HG02885 (cell line): Measurements from ENCODE around the gene OTOG.

Experiments
- ATAC-seq: cut with Tn5 transposase; IDR thresholded peaks from one replicate; pipeline ENCODE4 v1.9.1; 2021; ENCODE audit warnings: mild to moderate bottlenecking; ENCODE audit not compliant: unreplicated experiment, poor library complexity

Gene OTOG

DNA sequence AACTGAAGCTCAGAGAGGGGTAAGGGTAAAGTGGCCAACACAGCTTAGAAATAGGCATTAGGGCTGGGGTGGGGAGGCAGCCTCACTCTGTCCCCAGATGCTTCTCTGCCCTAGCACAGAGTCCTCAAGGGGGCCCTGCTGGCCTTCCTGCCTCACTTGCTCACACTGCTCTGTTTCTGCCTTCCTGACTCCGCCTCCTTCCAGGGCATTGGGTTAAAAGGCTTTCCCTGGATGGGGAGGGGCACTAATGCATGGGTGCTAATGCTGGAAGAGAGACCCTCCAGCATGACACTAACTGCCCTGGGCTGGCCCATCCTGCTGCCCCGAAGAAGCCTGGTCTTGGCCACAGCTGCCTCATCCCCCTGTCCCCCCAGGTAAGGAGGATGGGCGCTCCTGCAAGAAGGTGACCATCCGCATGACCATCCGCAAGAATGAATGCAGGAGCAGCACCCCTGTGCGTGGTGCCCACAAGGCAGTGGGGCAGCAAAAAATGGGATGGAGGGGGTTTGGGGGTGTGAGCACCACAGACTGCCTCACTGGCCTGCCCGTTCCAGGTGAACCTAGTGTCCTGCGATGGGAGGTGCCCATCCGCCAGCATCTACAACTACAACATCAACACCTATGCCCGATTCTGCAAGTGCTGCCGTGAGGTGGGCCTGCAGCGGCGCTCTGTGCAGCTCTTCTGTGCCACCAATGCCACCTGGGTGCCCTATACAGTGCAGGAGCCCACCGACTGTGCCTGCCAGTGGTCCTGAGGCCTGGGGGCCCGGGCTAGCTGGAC is 98.3 kb downstream of the OTOG start:
- ATAC-seq: no peak

GRCh38 chr11:17646451-17647145 is 99.5 kb downstream of the OTOG start:
- no peak for ATAC-seq

DNA sequence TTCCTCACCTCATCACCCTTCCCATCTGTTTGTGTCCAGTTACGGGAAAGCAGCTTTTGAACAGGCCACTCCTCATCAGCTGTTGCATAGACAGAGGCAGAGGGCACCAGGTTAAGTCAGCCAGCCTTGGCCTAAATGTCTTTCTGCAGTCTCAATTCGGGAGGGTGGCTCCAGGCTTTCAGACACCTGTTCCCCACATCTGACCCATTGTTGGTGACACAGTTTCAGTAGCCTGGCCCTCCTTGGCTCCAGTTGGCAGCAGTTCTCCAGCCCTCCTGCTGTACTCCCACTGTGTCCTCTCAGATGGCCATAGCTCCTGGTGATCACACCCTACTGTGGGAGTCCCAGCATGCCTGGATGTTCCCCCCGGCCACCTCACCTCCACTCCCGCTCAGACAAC is 101.5 kb downstream of the OTOG start:
- no peak for ATAC-seq

- ATAC-seq: no peak
Measured at GRCh38 chr11:17649261-17649660, 102.2 kb downstream of the OTOG start.

DNA sequence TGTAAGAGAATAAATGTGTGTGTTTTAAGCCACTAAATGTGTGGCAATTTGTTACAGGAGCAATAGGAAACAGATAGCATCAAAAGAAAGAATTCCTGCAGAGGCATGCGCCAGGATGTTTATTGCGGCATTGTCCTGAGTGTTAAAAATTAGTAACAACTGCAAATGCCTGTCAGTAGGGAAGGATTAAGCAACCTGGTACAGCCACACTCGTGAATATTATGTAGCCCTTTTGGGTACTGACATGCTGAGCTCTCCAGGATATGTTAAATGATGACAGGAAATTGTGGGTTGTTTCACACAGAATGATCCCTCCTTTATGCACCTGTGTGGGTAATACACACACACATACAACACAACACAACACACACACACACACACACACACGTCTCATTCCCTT is 102.6 kb downstream of the OTOG start:
- ATAC-seq: no peak

- no peak for ATAC-seq
Measured at GRCh38 chr11:17650127-17650911, 103.3 kb downstream of the OTOG start.

DNA sequence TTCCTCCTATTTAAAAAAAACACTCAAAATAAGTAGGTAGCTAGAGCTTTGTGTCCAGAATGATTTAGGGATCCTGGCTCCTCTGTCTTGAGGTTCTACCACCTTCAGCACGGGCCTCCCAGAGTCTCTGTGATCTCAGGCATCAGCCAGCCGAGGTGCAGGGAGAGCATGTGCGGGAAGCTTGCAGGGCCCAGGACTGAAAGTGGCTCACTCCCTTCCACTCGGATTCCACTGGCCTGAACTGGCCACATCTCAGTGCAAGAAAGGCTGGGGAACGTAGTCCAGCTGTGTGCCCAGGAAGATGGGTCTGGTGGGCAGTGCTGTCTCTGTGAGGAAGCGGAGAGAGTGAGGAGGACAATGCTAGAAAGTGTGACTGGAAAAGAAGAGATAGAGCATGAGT is 104.0 kb downstream of the OTOG start:
- ATAC-seq: no peak

GRCh38 chr11:17651681-17652080 is 104.6 kb downstream of the OTOG start:
- no peak for ATAC-seq

DNA sequence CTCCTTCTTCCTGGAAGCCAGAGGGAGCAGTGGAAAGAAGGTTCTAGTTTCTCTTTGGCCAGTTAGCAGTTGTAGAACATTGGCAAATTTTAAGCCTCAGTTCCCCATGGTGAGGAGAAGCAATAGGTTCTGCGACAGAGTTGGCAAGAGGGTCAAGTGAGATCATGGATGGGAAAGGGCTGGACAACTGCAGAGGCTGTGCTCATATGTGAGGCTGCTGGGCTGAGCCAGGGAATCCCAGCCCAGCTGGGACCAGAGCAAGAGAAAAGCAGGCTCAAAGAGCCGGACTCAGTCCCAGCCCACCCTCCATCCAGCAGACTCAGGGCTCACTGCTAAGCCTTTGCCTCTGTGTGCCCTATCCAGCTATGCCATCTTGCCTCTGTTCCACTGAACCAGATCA is 105.5 kb downstream of the OTOG start:
- ATAC-seq: no peak

DNA sequence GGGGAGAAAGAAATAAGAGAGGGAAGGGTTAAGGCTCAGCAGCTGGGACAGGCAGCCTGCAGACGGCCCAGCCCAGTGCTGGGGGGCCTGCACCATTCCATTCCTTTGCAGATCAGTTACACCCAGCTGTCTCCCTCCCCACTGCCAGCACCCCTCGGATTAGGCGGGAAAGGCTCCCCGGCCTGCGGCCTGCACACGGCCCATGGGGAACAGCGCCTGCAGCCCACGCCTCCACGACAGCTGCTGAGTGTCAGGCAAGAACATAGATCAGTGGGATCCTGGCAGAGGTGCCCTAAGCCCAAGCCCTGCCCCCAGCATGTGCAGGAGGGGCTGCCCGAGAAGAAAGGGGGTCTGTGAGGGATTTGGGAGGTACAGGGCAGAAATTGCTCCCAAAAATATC is 106.6 kb downstream of the OTOG start:
- no peak for ATAC-seq

DNA sequence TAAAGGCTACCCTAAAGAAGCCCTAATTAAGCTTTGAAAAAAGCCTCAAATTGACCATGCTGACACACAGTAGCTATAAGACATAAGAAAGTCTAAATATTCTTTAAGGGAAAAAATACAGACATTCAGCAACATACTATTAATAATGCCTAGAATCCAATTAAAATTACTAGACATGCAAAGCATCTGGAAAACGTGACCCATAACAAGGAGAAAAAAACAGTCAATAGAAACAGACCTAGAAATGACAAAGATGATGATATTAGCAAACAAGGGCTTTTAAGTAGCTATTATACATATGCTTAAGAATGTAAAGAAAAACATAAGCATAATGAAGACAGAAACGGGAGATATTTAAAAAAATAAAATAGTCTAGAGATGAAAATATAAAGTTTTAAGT is 108.6 kb downstream of the OTOG start:
- no peak for ATAC-seq

- no peak for ATAC-seq
Measured at GRCh38 chr11:17658211-17658610, 111.2 kb downstream of the OTOG start.

- no peak for ATAC-seq
Measured at GRCh38 chr11:17668166-17668565, 121.1 kb downstream of the OTOG start.

- ATAC-seq: no peak
Measured at GRCh38 chr11:17672469-17672868, 125.4 kb downstream of the OTOG start.

- ATAC-seq: no peak
Measured at GRCh38 chr11:17673951-17674350, 126.9 kb downstream of the OTOG start.

DNA sequence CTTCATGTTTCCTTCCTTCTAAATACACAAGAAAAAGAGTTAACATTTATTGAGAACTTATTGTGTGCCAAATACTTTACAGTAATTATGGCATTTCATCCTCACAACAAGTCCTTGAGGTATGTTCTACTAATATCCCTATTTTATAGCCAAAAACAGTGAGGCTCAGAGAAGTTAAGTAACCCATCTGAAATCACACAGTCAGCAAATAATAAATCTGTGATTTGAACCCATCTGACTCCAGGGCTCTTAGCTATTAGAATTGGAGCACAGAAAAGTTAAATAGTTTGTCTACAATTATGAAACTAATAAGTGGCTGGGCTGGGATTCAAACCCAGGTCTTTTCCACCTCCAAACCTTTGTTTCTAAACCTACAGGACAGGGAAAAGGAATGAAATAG is 135.8 kb downstream of the OTOG start:
- no peak for ATAC-seq

GRCh38 chr11:17683377-17684161 is 136.5 kb downstream of the OTOG start:
- no peak for ATAC-seq

DNA sequence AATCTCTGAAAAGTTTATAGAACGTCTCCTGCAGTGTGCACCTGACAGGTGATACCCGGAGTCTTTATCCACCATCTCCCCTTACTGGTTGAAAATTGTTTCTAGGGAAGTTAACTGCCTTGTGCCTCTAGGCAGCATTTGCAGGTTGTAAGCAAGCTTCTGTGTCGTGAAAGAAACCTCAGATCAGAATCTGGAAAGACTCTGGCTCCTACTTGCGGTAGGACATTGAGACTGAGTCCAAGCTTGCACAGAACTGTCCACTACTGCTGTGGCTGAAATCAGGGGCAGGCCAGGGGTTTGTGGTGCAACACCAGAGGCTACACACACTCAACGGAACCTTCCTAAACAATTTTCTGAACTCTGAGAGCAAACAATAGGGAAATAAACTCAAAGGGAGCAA is 137.5 kb downstream of the OTOG start:
- no peak for ATAC-seq

GRCh38 chr11:17686231-17686980 is 139.3 kb downstream of the OTOG start:
- no peak for ATAC-seq
